Activated CD4-positive, CD25-positive, alpha-beta regulatory T cell treated with anti-CD3 and anti-CD28 coated beads, Interleukin-2, amount 50 U/mL, for 72 hours (primary cell): ENCODE data around the gene NFX1.
"Not testable (repeated sequence)": the region's sequence is repeated elsewhere in the genome, so short reads cannot be mapped to it uniquely, and the experiment has no call there.

Experiments used
- DNase-seq: peaks from one replicate; pipeline ENCODE4 v3.0.0; 2021

Gene NFX1

GRCh38 chr9:33311953-33312352 lies 21.6 kb downstream of the NFX1 start:
- DNase-seq: no peak

GRCh38 chr9:33315371-33315770 lies 25.1 kb downstream of the NFX1 start:
- DNase-seq: no peak

- not testable (repeated sequence) for DNase-seq
These were observed 26.8 kb downstream of the NFX1 start for GRCh38 chr9:33317136-33317535.

GRCh38 chr9:33318225-33318624 lies 27.9 kb downstream of the NFX1 start:
- no peak for DNase-seq

GRCh38 chr9:33318781-33319180 lies 28.5 kb downstream of the NFX1 start:
- no peak for DNase-seq

- no peak for DNase-seq
These were observed 29.9 kb downstream of the NFX1 start for GRCh38 chr9:33320230-33320567.

GRCh38 chr9:33320568-33321261 lies 30.4 kb downstream of the NFX1 start:
- no peak for DNase-seq

GRCh38 chr9:33329117-33329563 lies 38.8 kb downstream of the NFX1 start:
- no peak for DNase-seq

- DNase-seq: no peak
These were observed 39.7 kb downstream of the NFX1 start for GRCh38 chr9:33329979-33330378.

- DNase-seq: no peak
These were observed 41.1 kb downstream of the NFX1 start for GRCh38 chr9:33331377-33331891.

GRCh38 chr9:33332011-33332410 lies 41.7 kb downstream of the NFX1 start:
- no peak for DNase-seq

GRCh38 chr9:33332956-33333355 lies 42.6 kb downstream of the NFX1 start:
- not testable (repeated sequence) for DNase-seq

- no peak for DNase-seq
These were observed 49.9 kb downstream of the NFX1 start for GRCh38 chr9:33340186-33340585.

GRCh38 chr9:33341182-33341581 lies 50.9 kb downstream of the NFX1 start:
- DNase-seq: no peak

- no peak for DNase-seq
These were observed 53.8 kb downstream of the NFX1 start for GRCh38 chr9:33344145-33344544.

GRCh38 chr9:33346564-33346963 lies 56.2 kb downstream of the NFX1 start:
- no peak for DNase-seq

GRCh38 chr9:33348998-33349397 lies 58.7 kb downstream of the NFX1 start:
- DNase-seq: no peak

- no peak for DNase-seq
These were observed 59.4 kb downstream of the NFX1 start for GRCh38 chr9:33349743-33350142.

GRCh38 chr9:33350310-33350709 lies 60.0 kb downstream of the NFX1 start:
- no peak for DNase-seq

GRCh38 chr9:33351547-33351946 lies 61.2 kb downstream of the NFX1 start:
- no peak for DNase-seq

- DNase-seq: no peak
These were observed 64.4 kb downstream of the NFX1 start for GRCh38 chr9:33354651-33355211.

- DNase-seq: no peak
These were observed 65.6 kb downstream of the NFX1 start for GRCh38 chr9:33355933-33356332.

GRCh38 chr9:33358641-33359040 lies 68.3 kb downstream of the NFX1 start:
- DNase-seq: not testable (repeated sequence)

GRCh38 chr9:33364127-33364526 lies 73.8 kb downstream of the NFX1 start:
- DNase-seq: no peak

GRCh38 chr9:33364814-33365213 lies 74.5 kb downstream of the NFX1 start:
- DNase-seq: not testable (repeated sequence)
